NCI-H82 treated with DMSO at 0.1 percent for 48 hours (cell line): Measurements from ENCODE around the gene PDE4D.

Source experiments
- DNase-seq: peaks from one replicate; lab custom pipeline; 2025; ENCODE audit not compliant: unreplicated experiment; lab: John Stamatoyannopoulos, UW

Gene PDE4D

DNA sequence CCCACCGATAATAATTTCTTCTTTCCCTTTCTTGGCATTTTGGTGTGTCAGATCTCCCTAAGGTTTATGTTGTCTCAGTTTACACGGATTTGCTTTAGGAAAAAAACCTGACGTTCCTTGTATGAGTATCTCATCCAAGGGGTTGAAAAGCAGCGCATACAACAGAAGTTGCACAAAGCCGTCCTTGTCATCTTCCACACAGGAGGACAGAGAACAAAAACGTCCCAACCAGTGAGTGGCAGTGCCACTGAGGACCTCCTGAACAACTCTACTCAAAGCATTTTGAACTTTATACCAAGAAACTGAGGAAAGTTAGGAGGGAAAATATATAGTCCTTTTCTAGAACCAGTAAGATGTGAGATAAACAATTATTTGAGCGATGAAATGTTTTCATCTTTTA lies 547.0 kb downstream of the PDE4D start:
- DNase-seq: no peak

- no peak for DNase-seq
These were observed 551.3 kb downstream of the PDE4D start for GRCh38 chr5:59342181-59342580.

DNA sequence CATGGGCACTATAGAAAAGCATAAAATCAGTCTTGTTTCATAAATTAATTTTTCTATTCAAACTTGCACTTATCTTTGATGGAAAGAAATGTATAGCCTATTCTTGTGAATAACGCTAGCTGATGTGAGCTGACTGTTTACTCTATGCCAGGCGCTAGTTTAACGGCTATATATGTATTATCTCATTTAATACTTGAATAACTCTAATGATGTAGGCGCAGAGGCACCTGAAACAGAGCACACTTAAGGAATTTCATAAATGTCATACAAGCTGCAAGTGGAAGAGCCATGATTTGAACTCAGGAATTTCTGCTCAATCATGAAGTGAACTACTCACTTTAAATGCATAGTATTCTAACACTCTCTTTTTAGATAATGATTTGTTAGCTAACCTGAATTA lies 551.8 kb downstream of the PDE4D start:
- DNase-seq: no peak

DNA sequence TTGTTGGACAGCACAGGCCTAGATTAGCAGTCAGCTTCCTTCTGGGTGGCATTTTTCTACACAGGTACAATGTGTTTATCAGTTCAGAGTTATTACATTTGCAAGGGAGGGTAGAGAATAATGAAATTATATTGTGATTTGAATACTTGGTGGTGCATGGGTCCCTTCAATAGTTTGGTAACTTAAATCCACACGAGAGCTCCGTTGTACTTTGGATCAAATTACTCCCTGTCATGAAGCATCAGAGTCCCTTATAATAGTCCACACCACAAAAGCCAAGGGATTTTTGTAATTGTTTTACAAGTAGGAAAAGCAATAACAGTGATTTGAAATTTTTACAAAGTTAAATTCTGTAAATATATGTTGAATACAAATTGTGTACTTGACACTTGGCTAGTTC lies 552.4 kb downstream of the PDE4D start:
- no peak for DNase-seq

DNA sequence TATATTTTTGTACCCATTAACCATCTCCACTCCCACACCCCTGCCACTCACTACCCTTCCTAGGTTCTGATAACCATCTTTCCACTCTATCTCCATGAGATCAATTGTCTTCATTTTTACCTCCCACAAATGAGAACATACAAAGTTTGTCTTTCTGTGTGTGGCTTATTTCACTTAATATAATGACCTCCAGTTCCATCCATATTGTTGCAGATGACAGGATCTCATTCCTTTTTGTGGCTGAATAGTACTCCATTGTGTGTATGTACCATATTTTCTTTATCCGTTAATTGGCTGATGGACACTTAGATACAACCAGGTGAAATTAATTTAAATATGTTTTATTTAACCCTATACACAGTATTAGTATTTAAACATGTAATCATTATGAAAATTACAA lies 552.9 kb downstream of the PDE4D start:
- no peak for DNase-seq

DNA sequence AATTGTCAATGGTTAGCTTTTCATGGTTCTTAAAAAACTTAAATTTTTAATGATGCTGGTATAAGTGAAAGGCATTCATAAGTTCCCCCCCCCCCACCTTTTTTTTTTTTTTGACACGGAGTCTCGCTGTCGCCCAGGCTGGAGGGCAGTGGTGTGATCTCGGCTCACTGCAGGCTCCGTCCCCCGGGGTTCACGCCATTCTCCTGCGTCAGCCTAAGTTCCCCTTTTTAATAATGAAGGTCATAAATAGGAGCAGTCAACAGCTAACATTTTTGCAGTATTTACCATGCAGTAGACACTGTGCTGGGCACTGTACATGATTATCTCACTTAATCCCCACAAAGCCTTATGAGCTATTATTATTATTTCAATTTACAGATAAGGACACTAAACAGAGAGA lies 556.3 kb downstream of the PDE4D start:
- DNase-seq: no peak

GRCh38 chr5:59335544-59335943 lies 558.0 kb downstream of the PDE4D start:
- DNase-seq: no peak

- DNase-seq: no peak
These were observed 560.1 kb downstream of the PDE4D start for GRCh38 chr5:59333416-59333815.

GRCh38 chr5:59332236-59332973 lies 561.1 kb downstream of the PDE4D start:
- no peak for DNase-seq

- DNase-seq: no peak
These were observed 562.8 kb downstream of the PDE4D start for GRCh38 chr5:59330680-59331079.

DNA sequence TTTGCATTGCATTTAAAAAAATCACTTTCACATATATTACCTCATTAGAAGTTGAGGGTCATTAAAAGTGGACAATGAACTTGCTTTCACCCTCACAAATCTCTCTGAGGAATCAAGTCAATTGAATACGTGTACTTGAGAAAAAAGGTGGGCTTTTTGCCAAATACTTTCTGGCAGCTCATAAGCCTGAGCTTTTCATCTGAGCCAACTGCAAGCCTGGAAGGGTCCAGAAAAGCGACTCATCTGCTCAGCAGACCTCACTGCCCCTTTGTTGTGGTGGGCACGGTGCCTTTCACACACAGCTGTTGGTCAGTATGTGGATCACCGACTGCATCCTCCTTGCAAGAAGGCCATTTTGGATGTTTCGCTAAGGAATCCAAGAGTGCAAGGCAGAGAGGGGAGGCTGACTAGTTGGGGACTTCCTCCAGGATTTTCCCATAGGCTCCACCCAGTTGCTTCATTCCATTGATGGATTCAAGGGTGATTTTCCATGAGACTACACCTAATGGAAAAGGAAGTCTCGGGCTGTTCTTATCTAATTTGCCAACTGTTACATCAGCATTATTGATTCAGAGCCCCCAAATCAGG lies 564.7 kb downstream of the PDE4D start:
- no peak for DNase-seq

GRCh38 chr5:59327191-59327980 lies 566.1 kb downstream of the PDE4D start:
- no peak for DNase-seq

DNA sequence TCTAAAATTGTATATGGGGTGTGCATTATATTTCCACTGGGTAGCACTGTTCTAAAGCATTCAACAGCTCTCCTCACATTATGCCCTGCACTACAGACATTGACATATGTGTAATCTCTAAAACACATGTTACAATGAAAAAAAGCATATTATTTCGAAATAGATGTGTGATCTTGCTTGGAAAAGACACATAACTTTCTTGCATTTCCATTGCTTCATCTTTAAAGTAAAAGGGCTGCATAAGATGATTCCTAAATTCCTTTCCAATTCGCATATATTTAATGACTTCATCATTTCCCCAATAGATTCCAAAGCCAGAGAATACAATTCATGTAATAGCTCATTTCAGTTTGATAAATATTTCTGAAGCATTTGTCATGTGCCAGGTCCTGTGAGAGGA lies 566.9 kb downstream of the PDE4D start:
- no peak for DNase-seq

GRCh38 chr5:59325070-59325469 lies 568.5 kb downstream of the PDE4D start:
- no peak for DNase-seq

- no peak for DNase-seq
These were observed 570.6 kb downstream of the PDE4D start for GRCh38 chr5:59322894-59323293.

DNA sequence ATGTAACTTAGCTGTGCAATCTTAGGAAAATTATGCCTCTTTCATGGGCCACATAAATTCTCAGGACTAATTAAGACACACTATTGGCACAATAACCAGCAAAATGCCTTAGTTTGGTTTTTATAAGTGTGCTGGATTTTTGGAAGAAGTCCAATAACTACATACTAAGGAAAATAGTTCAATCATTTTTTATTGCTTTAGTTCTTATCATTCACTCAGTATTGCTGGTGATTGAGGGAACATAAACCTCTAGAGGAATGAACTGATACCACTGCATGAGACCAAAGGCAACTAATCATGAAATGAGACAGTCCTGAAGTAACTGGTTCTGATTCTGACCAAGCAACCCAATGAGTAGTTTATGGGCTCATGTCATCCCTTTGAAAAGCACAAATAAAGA lies 571.5 kb downstream of the PDE4D start:
- DNase-seq: no peak

DNA sequence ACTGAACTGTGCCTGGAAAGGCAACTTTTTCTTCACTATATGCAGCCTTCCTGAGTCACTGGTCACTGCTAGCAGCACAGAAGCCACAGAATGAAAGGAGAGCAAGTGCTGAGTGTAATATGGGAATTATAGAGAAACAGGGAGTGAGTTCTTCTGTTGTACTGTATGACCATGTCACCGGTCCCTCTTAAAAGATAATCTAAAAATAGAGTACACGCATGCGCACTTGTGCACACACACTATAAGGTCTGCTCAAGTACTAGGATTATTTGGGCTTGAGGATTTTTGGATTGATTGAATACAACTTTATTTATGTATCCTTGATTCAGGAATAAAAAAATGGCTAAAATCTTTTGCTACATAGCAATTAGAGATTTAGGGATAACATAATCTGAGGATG lies 571.9 kb downstream of the PDE4D start:
- DNase-seq: no peak

DNA sequence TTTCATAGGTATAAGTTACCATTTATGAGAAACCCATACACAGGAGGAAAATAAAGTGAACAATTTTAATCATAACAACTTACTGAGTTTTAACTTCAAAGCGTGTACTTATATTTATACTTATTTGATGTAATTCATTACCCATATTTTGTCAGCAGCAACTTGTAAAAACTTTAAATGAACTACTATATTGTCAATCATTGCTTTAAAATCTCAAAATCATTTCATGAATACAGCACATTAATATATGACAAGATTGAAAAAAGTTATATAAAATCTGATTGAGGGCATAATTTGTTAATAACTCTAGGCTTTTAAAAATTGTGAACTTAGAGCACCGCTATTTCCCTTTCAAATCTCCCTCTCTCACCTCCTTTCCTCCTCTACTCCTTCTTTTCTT lies 573.1 kb downstream of the PDE4D start:
- no peak for DNase-seq

GRCh38 chr5:59319250-59319649 lies 574.3 kb downstream of the PDE4D start:
- no peak for DNase-seq

DNA sequence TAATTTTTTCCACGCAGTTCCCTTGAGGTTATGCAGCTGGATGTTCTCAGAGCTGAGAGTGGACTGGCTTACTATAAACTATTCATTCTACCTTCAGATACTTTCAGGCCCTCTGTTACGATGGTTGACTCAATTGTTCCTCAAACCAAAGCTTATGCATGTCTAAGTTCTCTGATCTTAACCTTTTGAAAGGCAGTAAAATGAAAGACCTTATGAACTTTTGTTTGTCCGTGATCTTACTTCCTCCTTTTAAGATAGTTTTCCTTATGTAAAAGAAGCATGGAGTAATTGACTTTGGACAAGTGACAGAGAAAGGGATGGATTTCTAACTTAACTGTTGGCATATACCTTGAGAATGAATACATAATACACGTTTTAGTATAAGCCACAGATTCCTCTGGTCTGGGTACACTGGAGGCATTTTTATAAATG lies 575.7 kb downstream of the PDE4D start:
- DNase-seq: no peak

GRCh38 chr5:59317023-59317773 lies 576.3 kb downstream of the PDE4D start:
- DNase-seq: no peak
